HG03457 (cell line): ENCODE results near the gene ADSS1.

ENCODE experiments used
- ATAC-seq: cut with Tn5 transposase; IDR thresholded peaks from one replicate; pipeline ENCODE4 v1.9.1; 2021; ENCODE audit warnings: moderate number of reproducible peaks; ENCODE audit not compliant: unreplicated experiment

The ADSS1 gene

GRCh38 chr14:104731320-104732294, 7.6 kb downstream of the ADSS1 start:
- no peak for ATAC-seq

GRCh38 chr14:104732355-104732804, 8.4 kb downstream of the ADSS1 start:
- ATAC-seq = no peak

DNA sequence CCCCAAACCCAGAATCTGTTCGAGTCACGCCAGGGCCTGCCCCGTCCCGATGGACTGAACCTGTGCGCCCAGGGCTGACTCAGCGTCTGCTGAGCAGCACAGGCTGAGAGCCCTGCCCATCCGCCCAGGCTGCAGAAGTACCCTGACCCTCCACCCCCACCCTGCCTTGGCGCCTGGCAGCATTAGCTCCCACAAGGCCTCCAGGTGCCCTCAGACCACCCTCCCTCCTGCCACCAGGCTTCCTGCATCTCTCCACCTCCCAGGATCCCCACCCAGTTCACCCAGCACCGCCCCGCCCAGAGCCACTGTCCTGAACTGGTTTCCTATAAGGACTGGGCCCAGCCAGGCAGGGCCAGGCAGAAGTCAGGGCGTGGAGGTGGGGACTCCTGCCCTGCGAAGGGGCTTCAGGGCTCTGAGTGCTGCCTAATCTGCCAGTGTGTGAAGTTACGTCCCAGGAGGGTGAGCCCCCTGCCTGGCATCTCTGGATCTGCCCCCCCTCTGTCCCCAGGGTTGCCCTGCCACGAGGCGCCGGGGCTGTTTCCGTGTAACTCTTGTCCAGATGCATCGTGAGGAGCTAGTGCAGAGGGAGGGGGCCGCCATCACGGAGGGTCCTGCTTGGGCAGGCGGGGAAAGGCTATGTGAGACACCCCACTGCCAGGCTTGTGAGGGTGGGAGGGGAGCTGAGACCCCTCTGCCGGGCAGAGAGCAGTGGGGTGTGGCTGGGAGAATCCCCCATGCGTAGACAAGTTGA, 9.1 kb downstream of the ADSS1 start:
- no peak for ATAC-seq

- no peak for ATAC-seq
Measured at GRCh38 chr14:104734051-104734587, 10.1 kb downstream of the ADSS1 start.

DNA sequence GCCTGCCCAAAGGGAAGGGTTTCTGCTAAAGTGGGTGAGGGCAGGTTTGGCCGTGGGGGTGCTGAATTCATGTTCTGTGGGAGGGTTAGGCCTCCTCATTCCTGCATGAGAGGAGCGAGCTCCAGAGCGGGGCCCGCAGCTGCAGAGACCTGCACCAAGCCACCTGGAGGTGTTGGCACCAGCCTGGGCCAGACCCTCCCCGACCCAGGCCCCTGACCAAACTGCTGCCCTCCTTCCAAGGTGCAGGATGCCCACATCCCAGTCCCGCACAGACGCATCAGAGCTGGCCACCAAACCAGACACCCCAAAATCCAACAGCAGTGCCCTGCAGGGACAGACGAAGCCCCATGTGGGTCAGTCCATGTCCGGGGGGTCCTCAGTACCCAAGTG, 10.6 kb downstream of the ADSS1 start:
- ATAC-seq = no peak

DNA sequence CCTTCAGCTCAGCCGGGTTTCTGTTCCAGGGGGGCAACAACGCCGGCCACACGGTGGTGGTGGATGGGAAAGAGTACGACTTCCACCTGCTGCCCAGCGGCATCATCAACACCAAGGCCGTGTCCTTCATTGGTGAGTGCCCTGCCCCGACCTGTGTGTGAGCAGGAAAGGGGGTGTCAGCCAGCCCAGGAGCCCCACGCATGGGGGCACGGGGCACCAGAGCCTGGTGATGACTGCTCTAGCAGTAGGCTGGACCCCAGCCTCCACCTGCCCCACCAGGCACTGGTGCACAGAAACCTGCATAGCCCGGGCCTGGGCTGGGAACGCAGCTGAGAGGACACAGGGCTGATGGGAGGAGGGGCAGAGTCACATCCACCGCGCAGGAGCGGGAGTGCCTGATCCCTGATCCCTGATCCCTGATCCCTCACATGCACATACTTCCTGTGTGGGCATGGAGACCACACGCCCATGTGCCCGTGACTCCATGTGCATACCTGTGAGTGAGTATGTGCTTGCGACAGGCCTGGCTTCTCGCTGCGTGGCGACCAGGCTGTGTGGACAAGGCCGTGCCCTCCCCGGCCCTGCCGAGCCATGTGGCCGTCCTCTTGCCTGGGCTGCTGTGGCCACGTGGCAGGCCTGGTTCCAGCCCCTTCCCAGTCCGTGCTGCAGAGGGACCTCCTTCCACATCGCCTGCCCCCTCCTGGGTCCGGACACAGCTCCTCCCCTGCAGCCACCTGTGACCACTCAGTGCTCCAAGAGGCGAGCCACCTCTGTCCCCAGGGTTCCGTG, 11.2 kb downstream of the ADSS1 start:
- no peak for ATAC-seq

GRCh38 chr14:104735830-104736642, 12.0 kb downstream of the ADSS1 start:
- no peak for ATAC-seq

DNA sequence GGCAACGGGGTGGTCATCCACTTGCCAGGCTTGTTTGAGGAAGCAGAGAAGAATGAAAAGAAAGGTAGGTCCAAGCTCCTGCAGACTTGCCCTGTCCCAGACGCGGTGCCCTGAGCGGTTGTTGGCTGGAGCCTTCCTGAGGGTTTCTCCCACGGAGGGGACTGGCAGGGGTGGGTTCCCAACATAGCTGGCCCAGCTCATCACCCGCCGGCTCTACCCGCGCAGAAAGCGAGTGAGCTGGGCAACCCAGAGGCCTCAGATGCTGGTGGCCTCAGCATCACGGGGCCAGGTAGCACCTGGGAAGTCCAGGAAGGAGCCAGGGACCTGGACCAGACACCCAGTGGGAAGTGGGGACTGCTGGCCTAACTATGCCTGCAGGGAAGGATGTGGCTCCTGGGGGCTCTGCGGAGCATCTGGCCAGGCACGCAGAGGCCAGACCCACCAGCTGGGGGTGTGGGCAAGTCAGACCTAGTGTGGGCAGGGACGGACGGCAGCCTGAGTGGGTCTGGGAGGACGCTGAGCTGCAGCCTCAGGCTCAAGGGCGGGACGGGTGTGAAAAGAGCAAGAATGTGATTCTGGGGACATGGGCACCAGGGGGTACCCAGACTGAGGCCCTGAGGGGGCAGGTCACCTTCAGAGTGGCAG, 14.5 kb downstream of the ADSS1 start:
- no peak for ATAC-seq

DNA sequence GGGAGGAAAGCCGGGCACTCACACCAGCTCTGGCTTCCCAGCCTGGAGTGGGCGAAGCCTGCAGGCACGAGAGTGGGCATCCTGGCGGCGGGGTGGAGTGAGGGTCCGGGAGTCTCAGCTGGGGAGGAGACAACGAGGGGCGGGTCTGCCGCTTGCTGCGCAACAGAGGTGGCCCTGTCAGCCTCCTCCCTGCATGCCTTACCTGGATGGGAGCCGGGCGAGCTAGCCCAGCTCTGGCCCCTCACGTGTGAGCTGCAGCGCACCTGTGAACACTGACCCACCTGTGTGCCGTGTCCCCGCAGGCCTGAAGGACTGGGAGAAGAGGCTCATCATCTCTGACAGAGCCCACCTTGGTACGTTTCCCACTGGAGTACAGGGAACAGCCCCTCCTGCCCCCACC, 15.0 kb downstream of the ADSS1 start:
- ATAC-seq = no peak

GRCh38 chr14:104739546-104740516, 15.8 kb downstream of the ADSS1 start:
- ATAC-seq = no peak

DNA sequence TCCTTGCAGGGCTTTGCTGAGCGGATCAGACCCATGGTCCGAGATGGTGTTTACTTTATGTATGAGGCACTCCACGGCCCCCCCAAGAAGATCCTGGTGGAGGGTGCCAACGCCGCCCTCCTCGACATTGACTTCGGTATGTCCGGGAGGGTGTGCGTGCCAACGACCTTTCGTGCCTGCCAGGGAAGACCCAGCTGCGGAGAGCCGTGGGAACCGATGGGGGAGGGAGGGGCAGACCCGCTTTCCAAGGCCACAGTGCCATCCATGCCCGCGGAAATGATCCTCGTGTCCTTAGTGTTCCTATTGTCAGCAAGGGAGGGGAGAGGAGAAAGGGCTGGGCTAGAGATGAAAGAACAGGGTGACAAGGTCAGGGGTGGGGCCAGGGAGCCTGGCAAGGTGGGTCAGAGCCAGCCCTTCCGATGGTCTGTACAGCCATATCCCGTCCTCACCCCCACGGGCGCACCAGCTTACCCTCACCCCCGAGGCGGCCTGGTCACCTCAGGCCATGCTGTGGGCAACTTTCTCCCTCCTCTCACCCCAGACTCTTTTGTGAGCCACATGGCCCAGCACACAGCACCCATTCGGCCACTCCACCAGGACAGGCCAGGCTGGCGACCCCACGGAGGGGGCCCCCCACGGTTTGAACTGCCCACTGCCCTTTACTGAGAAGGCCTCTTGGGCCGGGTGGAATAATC, 17.2 kb downstream of the ADSS1 start:
- no peak for ATAC-seq

- ATAC-seq = no peak
Measured at GRCh38 chr14:104741803-104742251, 17.8 kb downstream of the ADSS1 start.

GRCh38 chr14:104742586-104743455, 18.8 kb downstream of the ADSS1 start:
- ATAC-seq = no peak

- ATAC-seq = no peak
Measured at GRCh38 chr14:104743461-104744380, 19.7 kb downstream of the ADSS1 start.

DNA sequence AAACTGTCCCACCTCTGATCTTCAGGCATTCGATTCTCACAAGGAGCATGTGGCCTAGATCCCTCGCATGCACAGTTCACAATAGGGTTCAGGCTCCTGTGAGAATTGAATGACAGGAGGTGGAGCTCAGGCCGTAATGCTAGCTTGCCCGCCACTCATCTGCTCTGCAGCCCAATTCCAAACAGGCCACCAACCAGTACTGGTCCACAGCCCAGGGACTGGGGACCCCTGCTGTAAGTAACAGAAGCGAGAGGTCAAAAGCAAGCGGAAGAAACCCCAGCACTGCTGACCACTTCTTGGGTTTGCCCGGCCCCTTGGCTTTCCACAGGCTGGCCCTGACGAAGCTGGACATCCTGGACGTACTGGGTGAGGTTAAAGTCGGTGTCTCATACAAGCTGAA, 20.5 kb downstream of the ADSS1 start:
- ATAC-seq = no peak

DNA sequence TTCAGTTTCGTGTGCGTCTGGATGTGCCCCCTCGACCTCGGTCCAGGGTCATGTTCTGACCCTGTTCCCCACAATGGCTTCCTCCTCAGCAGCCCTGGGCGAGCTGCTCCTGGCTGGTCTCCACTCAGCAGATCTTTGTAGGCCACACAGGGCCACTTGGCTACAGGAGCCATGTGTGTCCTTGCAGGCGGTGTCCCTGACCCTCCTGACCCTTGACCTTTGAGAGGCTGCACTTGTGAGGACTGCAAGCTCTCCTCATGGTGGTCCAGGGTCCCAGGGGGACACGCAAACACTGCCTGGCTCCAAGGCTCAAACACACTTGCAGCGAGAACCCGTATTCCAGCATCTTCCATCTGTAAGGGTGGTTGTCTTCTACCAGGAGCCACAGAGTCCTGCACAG, 21.4 kb downstream of the ADSS1 start:
- ATAC-seq = no peak
